ENCODE measurements around the gene XXYLT1.
A peak's percentile ranks its signal among the peaks of the same experiment; 100 is the strongest.

Gene XXYLT1

DNA sequence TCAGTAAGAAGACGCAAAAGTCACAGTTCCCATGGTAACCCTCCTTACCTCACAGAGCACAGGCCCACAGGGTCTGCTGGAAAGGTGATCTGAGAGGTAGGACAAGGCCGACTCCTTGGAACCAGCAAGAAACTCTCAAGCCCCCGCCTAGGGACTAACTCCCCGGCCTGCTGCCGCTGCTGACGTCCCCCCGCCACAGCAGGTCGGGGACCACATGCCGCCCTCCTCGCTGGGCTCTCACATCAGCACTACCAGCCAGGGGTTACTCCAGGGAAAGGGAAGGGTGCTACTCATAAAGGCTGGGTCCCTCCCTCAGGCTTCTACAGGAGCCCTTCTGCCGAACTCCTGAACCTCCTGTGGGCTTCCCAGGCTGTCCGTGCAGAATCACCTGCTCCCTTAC, 94.2 kb downstream of the XXYLT1 start:
- H3K4me1 ChIP-seq: peaks cover 67 to 93% (median 89%) of the 10 kb centered on the region in 10 experiments

DNA sequence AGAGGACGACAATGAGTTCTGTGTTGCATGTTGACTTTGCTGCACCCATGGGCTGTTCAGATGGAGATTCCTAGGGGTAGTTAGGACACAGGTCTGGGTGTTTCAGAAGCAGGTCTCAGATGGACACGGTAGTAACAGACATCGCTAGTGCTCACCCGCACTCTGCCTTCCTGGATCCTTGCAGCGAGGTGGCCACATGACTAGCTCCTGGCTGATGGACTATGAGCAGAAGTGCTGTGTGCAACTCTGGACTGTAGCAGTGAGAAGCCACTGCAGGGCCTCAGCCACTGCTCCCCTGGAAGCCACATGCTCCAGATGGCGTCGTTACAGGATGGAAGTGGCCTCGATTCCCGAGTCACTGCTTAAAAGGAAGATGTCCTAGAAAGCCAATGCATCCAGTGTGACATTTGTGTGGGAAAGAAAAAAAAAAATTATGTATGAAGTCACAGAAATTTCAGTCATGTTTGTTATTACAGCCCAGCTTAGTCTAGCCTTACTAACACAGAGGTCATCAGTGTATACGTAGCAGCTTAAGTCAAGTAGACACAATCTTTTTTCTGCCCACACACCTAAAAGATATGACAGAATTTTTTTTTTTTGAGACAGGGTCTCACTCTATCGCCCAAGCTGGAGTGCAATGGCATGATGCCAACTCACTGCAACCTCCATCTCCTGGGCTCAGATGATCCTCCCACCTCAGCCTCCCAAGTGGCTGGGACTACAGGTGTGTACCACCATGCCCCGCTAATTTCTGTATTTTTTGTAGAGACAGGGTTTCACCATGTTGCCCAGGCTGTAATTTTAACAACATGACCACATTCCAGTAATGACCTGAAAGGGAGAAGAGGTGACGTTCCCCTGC, 95.3 kb downstream of the XXYLT1 start:
- TF ChIP-seq Cebpa-rat (IDR thresholded peaks at IDR 0.05): no peak
- no peak overlapping the region for H3K4me3 ChIP-seq
- H4K20me1 ChIP-seq: peaks cover 0 to 11% (median 0%) of the 10 kb centered on the region in 11 experiments; a peak in 3 of 22 replicates
- 0 out of 22 replicates have a peak, but pooled peaks cover 0 to 2% (median 0%) of the 10 kb centered on the region in 11 experiments for H3K9me3 ChIP-seq (replicated peaks in 1 of 11)
- no peak overlapping the region for H3K9ac ChIP-seq
- H3K4me1 ChIP-seq: peaks cover 60 to 92% (median 89%) of the 10 kb centered on the region in 10 experiments
- peak overlapping the region in 5 of 11 experiments; percentile 3 to 46 (median 16); a peak in 6 of 22 replicates for H3K4me2 ChIP-seq
- H3K27ac ChIP-seq: no peak overlapping the region
- H3K27me3 ChIP-seq: no peaks in the 10 kb centered on the region
- peaks cover 0 to 9% (median 0%) of the 10 kb centered on the region in 11 experiments; a peak in 1 of 22 replicates for H3K36me3 ChIP-seq

More for the DNA sequence above, 94.2 kb downstream of the XXYLT1 start:
- Histone ChIP-seq H3K4me3 (no peak overlapping the region), H3K27ac (no peak overlapping the region), H3K9ac (no peak overlapping the region), H4K20me1 (peaks cover 0 to 14% (median 0%) of the 10 kb centered on the region in 11 experiments; a peak in 3 of 22 replicates), H3K27me3 (no peaks in the 10 kb centered on the region), H3K4me2 (peak overlapping the region in 6 of 11 experiments; percentile 8 to 93 (median 89); a peak in 4 of 22 replicates), H3K36me3 (peaks cover 0 to 9% (median 0%) of the 10 kb centered on the region in 11 experiments; a peak in 1 of 22 replicates), H3K9me3 (replicated peaks in 1 of 11) (0 out of 22 replicates have a peak, but pooled peaks cover 0 to 2% (median 0%) of the 10 kb centered on the region in 11 experiments)
- TF ChIP-seq Cebpa-rat (IDR thresholded peaks at IDR 0.05): no peak

DNA sequence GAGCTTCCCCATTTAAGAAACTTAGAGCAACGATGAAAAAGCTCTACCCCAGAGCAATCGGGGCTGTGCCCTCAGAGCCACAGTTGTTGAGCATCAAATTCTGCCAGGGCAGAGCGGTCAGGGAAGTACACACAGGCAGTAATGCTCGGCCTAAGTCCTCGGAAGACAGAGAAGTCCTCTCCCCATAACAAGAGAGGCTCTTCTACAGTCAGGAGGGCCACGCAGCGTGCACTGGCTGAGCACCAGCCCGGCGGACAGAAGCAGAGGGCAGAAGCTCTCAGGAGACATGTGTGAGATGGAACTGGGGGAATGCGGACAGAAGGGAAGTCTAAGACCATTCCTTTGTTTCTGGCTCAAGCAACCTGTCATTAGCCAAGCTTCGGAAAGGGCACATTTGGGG, 95.9 kb downstream of the XXYLT1 start:
- Histone ChIP-seq H3K4me3 (no peak overlapping the region), H3K4me2 (peak overlapping the region in 3 of 11 experiments; percentile 16 to 46 (median 34); a peak in 4 of 22 replicates), H3K27me3 (no peaks in the 10 kb centered on the region), H3K27ac (no peak overlapping the region), H3K4me1 (peaks cover 54 to 89% (median 85%) of the 10 kb centered on the region in 10 experiments), H3K9ac (no peak overlapping the region), H4K20me1 (peaks cover 0 to 15% (median 0%) of the 10 kb centered on the region in 11 experiments; a peak in 2 of 22 replicates), H3K9me3 (replicated peaks in 1 of 11) (0 out of 22 replicates have a peak, but pooled peaks cover 0 to 2% (median 0%) of the 10 kb centered on the region in 11 experiments), H3K36me3 (peaks cover 0 to 9% (median 0%) of the 10 kb centered on the region in 11 experiments; a peak in 1 of 22 replicates)
- no peak for TF ChIP-seq Cebpa-rat (IDR thresholded peaks at IDR 0.05)

DNA sequence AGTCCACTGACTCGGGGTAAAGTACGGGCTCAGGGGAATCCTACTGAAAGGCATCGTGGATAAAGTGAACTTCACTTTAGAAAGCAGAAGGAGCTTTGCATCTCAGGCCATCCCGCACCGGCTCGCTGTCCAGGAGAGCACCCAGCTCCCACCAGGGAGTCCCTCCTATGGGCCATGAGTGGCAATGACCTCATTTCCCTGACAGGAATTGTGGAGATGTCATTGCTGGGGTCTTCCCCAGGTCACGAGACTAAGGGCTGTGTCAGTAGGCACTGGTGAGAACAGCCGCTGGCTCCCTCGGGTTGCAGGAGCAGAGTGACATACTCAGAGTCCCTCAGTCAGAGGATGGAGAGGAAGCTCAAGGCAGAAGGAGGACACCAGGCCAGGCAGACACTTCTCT, 97.3 kb downstream of the XXYLT1 start:
- Histone ChIP-seq H3K27me3 (no peaks in the 10 kb centered on the region), H4K20me1 (peaks cover 0 to 15% (median 0%) of the 10 kb centered on the region in 11 experiments; a peak in 2 of 22 replicates), H3K4me2 (peak overlapping the region in 10 of 11 experiments; percentile 15 to 50 (median 26); a peak in 15 of 22 replicates), H3K4me3 (no peak overlapping the region), H3K27ac (no peak overlapping the region), H3K9ac (no peak overlapping the region), H3K36me3 (peaks cover 0 to 9% (median 0%) of the 10 kb centered on the region in 11 experiments; a peak in 1 of 22 replicates), H3K9me3 (replicated peaks in 1 of 11) (0 out of 22 replicates have a peak, but pooled peaks cover 0 to 2% (median 0%) of the 10 kb centered on the region in 11 experiments), H3K4me1 (peaks cover 39 to 75% (median 70%) of the 10 kb centered on the region in 10 experiments)
- TF ChIP-seq Cebpa-rat (IDR thresholded peaks at IDR 0.05): no peak

DNA sequence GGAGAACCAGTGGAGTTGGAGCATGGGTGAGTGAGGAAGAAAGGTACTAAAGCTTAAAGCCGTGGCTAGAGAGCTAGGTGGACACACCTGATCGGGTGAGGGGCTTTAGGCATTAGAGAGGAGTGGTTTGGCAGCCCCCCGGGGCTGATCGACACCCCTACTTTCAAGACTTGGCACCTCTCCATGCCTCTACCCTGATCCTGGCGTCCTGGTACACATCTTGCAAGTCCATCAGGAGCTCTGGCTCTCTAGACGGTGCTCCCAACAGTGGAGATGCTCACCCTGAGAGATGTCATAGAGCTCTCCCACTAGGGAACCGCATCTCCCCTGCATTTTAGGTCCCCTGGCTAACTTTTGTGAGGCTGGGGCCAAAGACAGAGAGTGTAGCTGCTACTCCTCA, 98.1 kb downstream of the XXYLT1 start:
- no peaks in the 10 kb centered on the region for H3K27me3 ChIP-seq
- peaks cover 0 to 9% (median 0%) of the 10 kb centered on the region in 11 experiments; a peak in 1 of 22 replicates for H3K36me3 ChIP-seq
- H3K4me1 ChIP-seq: peaks cover 32 to 67% (median 63%) of the 10 kb centered on the region in 10 experiments
- no peak overlapping the region for H3K27ac ChIP-seq
- H3K4me3 ChIP-seq: no peak overlapping the region
- H3K4me2 ChIP-seq: peak overlapping the region in 10 of 11 experiments; percentile 50 to 75 (median 62); a peak in 19 of 22 replicates
- 0 out of 22 replicates have a peak, but pooled peaks cover 0 to 2% (median 0%) of the 10 kb centered on the region in 11 experiments for H3K9me3 ChIP-seq (replicated peaks in 1 of 11)
- TF ChIP-seq Cebpa-rat (IDR thresholded peaks at IDR 0.05): no peak
- no peak overlapping the region for H3K9ac ChIP-seq
- H4K20me1 ChIP-seq: peaks cover 0 to 15% (median 0%) of the 10 kb centered on the region in 11 experiments; a peak in 2 of 22 replicates

DNA sequence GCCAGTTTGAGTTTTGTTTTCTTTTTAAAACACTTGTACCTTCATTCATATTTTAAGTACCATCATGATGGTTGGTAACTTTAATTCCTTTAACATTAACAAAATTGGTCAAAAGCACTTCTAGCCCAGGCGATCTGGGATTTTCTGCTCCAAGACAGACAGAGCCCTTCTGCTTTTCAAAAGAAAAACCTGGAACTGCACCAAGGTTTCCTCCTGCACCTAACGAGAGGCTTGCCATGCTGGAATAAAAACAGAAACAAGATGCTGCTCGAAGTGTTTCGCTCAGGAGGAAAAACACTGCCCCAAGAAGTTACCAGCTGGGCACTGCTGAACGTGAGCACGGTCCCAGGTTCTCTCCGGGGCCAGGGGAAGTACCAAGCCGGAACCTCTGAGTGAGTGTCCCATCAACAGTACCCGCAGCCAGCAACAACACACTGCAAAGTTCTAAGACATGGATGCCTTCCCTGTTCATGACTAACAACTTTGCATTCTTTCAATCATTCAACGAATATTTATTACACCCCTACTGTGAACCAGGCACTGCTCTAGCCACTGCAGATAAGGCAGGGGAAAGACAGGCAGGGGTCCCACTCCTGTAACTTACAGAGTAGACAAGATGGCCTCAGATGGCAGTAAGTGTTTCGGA, 98.8 kb downstream of the XXYLT1 start:
- peak overlapping the region; percentile 50 to 75 (median 62) for H3K4me2 ChIP-seq

DNA sequence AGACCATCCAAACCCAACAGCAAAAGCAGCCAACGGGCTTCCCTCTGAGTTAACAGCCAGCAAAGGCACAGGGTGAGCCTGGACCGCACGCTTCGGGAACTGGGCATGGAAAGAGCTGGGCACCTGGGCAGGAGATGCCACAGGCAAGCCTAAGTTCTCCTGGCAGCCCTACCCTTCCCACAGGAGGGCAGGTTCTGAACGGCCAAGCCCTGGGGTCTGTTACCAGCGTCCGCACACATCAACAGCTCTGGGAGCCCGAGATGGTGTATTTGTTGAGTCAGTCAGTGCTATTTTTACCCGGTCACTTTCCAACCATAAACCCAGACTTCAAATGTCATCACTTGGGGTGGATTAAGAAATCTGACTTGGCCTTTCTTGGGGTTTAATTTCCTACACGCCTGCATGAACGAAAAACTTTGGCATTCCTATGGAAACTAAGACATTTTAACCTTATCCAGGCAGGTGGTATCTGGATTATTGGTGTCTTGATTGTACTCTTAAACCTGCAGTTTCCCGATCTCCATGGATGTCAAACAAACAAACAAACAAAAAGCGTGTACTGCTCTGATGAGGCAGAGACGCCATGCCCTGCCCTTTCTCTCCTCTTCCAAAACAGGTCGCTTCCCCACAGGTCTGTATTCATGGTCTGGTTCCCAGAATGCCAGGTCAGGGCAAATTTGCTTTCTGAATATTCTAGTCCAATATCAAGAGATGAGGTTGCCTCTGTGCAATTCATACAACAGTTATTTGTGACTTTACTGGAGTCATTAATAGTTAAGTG, 99.7 kb downstream of the XXYLT1 start:
- Histone ChIP-seq H3K9me3 (replicated peaks in 1 of 11) (0 out of 22 replicates have a peak, but pooled peaks cover 0 to 2% (median 0%) of the 10 kb centered on the region in 11 experiments), H3K4me3 (no peak overlapping the region), H3K4me1 (peaks cover 28 to 55% (median 50%) of the 10 kb centered on the region in 10 experiments), H3K9ac (no peak overlapping the region), H4K20me1 (peaks cover 0 to 15% (median 0%) of the 10 kb centered on the region in 11 experiments; a peak in 2 of 22 replicates), H3K27me3 (no peaks in the 10 kb centered on the region), H3K27ac (no peak overlapping the region), H3K4me2 (peak overlapping the region in 10 of 11 experiments; percentile 50 to 75 (median 62); a peak in 21 of 22 replicates), H3K36me3 (peaks cover 0 to 9% (median 0%) of the 10 kb centered on the region in 11 experiments; a peak in 1 of 22 replicates)
- no peak for TF ChIP-seq Cebpa-rat (IDR thresholded peaks at IDR 0.05)

More for the DNA sequence above, 98.8 kb downstream of the XXYLT1 start:
- TF ChIP-seq Cebpa-rat (IDR thresholded peaks at IDR 0.05): no peak
- H4K20me1 ChIP-seq: peaks cover 0 to 15% (median 0%) of the 10 kb centered on the region in 11 experiments; a peak in 2 of 22 replicates
- H3K4me1 ChIP-seq: peaks cover 28 to 60% (median 55%) of the 10 kb centered on the region in 10 experiments
- peak overlapping the region in 2 of 11 experiments; percentile 10 to 28; a peak in 1 of 22 replicates for H3K9ac ChIP-seq
- no peaks in the 10 kb centered on the region for H3K27me3 ChIP-seq
- H3K27ac ChIP-seq: no peak overlapping the region
- 0 out of 22 replicates have a peak, but pooled peaks cover 0 to 2% (median 0%) of the 10 kb centered on the region in 11 experiments for H3K9me3 ChIP-seq (replicated peaks in 1 of 11)
- no peak overlapping the region for H3K4me3 ChIP-seq
- H3K36me3 ChIP-seq: peaks cover 0 to 9% (median 0%) of the 10 kb centered on the region in 11 experiments; a peak in 1 of 22 replicates

Data from BLaER1 treated with 17β-estradiol and CSF1 and Interleukin-3, amounts not matched to agents 10 nM and 100 nM (cell line).